Spleen (tissue), 7 donors: ENCODE data around the gene YWHAH.

Experiments
- CTCF ChIP-seq, 11 experiments: fragments of 200-600 bp in 7 of 11; fragments of 450-650 bp in 4 of 11; sonication (generic) in 4 of 11; IDR thresholded peaks in 8 of 11; conservative IDR thresholded peaks in 3 of 11; 1 replicate in 7 of 11; 2 replicates in 4 of 11; pipeline versions ENCODE4 v1.4.0 to v1.8.0; 2016 to 2021; ENCODE audit warnings: antibody characterized with exemption in 11 of 11, inconsistent platforms in 4 of 11, mild to moderate bottlenecking in 1 of 11
- POLR2A ChIP-seq, 3 donors: fragments of 450-650 bp; IDR thresholded peaks; one replicate each; pipeline ENCODE4 v1.5.1; 2017; ENCODE audit warnings: antibody characterized with exemption in 3 of 3, mild to moderate bottlenecking in 1 of 3
- donor health status: DM: no; HTN: no; CAD: no; lungs with moderate emphysema.
- donor health status: DM: no; HTN: no; CAD: no.
- donor health status: DM: no; HTN: no; CAD: no.

GRCh38 chr22:31942091-31942490, 2.2 kb upstream of the YWHAH start:
- no peak for TF ChIP-seq CTCF (IDR thresholded peaks at IDR 0.05 in 8 of 11, conservative IDR thresholded peaks at IDR 0.05 in 3 of 11)
- no peak for TF ChIP-seq POLR2A (IDR thresholded peaks at IDR 0.05)
